ENCODE data around the gene ARMC12. TPM values are rescaled to one million over a fixed set of nuclear protein-coding genes. Genes with fewer than 3 reads are reported as not detected.
A peak's percentile ranks its signal among the peaks of the same experiment; 100 is the strongest.

ARMC12 gene
- total and polyA plus RNA-seq, 4 experiments from 2014 or later, result 0.28 to 1.3 (median 0.69) TPM; not detected in 1

DNA sequence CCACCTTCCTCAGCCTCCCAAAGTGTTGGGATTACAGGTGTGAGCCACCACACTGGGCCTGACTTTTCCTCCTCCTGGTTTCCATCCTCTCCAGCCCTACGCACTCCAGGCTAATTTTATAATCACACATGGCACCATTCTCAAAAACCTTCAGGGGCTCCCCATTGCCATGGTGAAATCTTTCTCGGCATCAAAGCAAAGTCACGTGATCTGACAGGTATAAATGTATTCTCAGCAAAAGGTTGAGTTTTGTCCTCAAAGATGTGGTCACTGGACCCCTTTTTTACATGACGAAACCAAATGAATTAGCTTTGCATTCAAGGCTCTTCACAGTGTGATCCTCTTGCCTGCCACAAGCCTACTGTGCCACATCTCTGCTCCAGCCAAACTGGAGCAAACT is 15.5 kb downstream of the ARMC12 start:
- intact Hi-C loops (cut with micrococcal nuclease), result no loop called here
- Histone ChIP-seq H3K27me3 (ENCODE audit: insufficient read depth, low read length) (no peaks in the 10 kb centered on the region), H3K36me3 (ENCODE audit: insufficient read depth, low read length) (no peaks in the 10 kb centered on the region), H3K4me3 (ENCODE audit: low read length in 2 of 2) (no peak overlapping the region), H3K27ac (ENCODE audit: low read depth, low read length) (no peak overlapping the region), H3K4me1 (ENCODE audit: insufficient read depth, low read length) (no peaks in the 10 kb centered on the region), H3K9me3 (ENCODE audit: control insufficient read depth in 1 of 2, low read length in 2 of 2) (no peaks in the 10 kb centered on the region)
- H3K27ac Mint-ChIP-seq, result no peak overlapping the region
- H3K36me3 Mint-ChIP-seq, result no peaks in the 10 kb centered on the region
- CTCF ChIA-PET (ENCODE audit: partially characterized antibody), result no interaction called here
- peaks cover 0 to 11% (median 4%) of the 10 kb centered on the region in 8 donors for H3K9me3 Mint-ChIP-seq
- POLR2A ChIA-PET (ENCODE audit: partially characterized antibody), result no interaction called here
- no peak overlapping the region for H3K4me3 Mint-ChIP-seq
- H3K27me3 Mint-ChIP-seq, result peaks cover 1 to 3% of the 10 kb centered on the region in 2 donors
- no peaks in the 10 kb centered on the region for H3K4me1 Mint-ChIP-seq
- DNase-seq, result no peak

DNA sequence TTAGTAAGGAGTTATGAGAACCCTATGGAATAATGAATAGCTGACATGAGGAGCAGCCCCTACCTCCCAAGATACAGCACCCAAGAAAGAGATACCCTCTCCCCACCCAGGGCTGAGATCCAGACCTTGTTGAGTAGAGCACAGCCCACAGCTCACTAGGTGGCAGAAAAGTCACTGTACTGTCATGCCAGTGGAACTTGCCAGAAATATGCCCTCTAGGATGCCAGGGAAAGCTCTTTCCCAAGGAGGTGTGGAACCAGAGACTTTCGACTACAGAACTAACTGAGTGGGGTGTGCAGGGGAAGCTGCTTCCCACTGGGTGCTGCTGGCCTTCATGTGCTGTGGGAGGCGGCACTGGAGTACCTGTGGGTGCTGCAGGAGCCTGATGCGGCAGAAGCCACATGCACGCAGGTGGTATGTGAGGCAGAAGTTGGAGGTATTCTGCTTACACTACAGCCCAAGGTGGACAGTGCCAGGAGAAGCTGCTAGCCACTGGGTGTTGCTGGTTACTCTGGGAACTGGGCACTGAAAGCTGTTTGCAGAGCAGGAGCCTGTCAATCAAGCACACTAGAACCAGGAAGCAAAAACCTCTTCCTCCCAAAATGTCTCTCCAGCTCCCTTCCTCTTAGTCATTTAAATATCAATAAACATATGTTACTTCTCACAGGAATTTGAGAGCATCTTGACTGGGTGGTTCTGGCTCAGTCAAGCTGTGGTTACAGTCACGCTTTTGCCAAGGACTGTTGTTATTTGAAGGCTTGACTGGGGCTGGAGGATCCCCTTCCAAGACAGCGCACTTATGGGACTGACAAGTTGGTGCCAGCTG is 17.8 kb downstream of the ARMC12 start:
- ChIA-PET CTCF (ENCODE audit: partially characterized antibody) (interaction anchor here (1.0 to 1.4 kb wide), 3 partner anchors 11 to 202 kb away, joined by 3 read pairs; no protein-coding TSS in a partner anchor), POLR2A (ENCODE audit: partially characterized antibody) (no interaction called here)
- no peak overlapping the region for H3K4me3 ChIP-seq (ENCODE audit: low read length in 2 of 2)

DNA sequence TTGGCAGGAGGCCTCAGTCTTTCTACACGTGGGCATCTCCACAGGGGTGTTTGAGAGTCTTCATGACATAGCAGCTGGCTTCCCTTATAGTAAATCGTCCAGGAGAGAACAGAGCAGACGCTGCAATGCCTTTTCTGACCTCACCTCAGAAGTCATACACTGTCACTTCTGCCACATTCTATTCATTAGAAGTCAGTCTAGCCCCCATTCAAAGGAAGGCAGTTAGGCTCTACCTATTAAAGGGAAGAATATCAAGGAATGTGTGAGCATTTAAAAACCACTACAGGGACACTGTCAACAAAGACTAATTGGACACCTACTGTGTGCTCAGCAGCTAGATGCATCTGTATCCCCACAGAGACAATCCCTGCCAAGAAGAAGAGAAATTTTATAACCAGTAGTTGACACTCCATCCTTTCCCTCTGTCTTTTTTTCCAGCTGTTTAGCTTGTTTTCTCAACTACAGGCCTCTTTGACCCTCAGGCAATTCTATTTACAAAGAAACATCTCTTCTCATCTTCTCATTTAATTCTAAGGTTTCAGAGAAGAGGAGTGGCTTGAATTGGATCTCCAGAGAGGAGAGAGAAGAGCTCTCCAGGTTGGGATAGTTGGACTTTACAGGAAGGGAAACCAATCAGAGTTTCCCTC is 18.6 kb downstream of the ARMC12 start:
- Mint-ChIP-seq H3K4me3 (no peak overlapping the region), H3K27me3 (peaks cover 12 to 18% of the 10 kb centered on the region in 2 donors), H3K4me1 (peaks cover 0 to 2% (median 0%) of the 10 kb centered on the region in 4 donors), H3K36me3 (no peaks in the 10 kb centered on the region), H3K9me3 (no peaks in the 10 kb centered on the region), H3K27ac (no peak overlapping the region)
- no peaks in the 10 kb centered on the region for H3K36me3 ChIP-seq (ENCODE audit: insufficient read depth, low read length)
- no peak overlapping the region for H3K4me3 ChIP-seq (ENCODE audit: low read length in 2 of 2)
- no peaks in the 10 kb centered on the region for H3K4me1 ChIP-seq (ENCODE audit: insufficient read depth, low read length)
- H3K27me3 ChIP-seq (ENCODE audit: insufficient read depth, low read length), result no peaks in the 10 kb centered on the region
- ChIA-PET CTCF (ENCODE audit: partially characterized antibody) (interaction anchor here (1.3 kb wide), 1 partner anchor 16 kb away, joined by 3 read pairs; no protein-coding TSS in a partner anchor), POLR2A (ENCODE audit: partially characterized antibody) (no interaction called here)
- intact Hi-C loops (cut with micrococcal nuclease), result no loop called here
- no peak for DNase-seq
- no peaks in the 10 kb centered on the region for H3K9me3 ChIP-seq (ENCODE audit: control insufficient read depth in 1 of 2, low read length in 2 of 2)
- no peak overlapping the region for H3K27ac ChIP-seq (ENCODE audit: low read depth, low read length)

More for the DNA sequence above, 17.8 kb downstream of the ARMC12 start:
- H3K27me3 ChIP-seq (ENCODE audit: insufficient read depth, low read length), result no peaks in the 10 kb centered on the region
- no peak overlapping the region for H3K4me3 Mint-ChIP-seq
- H3K27ac Mint-ChIP-seq, result peak overlapping the region in 1 of 7 donors; percentile 60
- H3K27ac ChIP-seq (ENCODE audit: low read depth, low read length), result no peak overlapping the region
- no peaks in the 10 kb centered on the region for H3K9me3 ChIP-seq (ENCODE audit: control insufficient read depth in 1 of 2, low read length in 2 of 2)
- peaks cover 0 to 2% (median 0%) of the 10 kb centered on the region in 4 donors for H3K4me1 Mint-ChIP-seq
- H3K27me3 Mint-ChIP-seq, result peaks cover 8 to 13% of the 10 kb centered on the region in 2 donors
- no peaks in the 10 kb centered on the region for H3K36me3 Mint-ChIP-seq
- no peaks in the 10 kb centered on the region for H3K36me3 ChIP-seq (ENCODE audit: insufficient read depth, low read length)
- no peaks in the 10 kb centered on the region for H3K4me1 ChIP-seq (ENCODE audit: insufficient read depth, low read length)
- intact Hi-C loops (cut with micrococcal nuclease), result no loop called here
- DNase-seq, result no peak
- no peaks in the 10 kb centered on the region for H3K9me3 Mint-ChIP-seq

DNA sequence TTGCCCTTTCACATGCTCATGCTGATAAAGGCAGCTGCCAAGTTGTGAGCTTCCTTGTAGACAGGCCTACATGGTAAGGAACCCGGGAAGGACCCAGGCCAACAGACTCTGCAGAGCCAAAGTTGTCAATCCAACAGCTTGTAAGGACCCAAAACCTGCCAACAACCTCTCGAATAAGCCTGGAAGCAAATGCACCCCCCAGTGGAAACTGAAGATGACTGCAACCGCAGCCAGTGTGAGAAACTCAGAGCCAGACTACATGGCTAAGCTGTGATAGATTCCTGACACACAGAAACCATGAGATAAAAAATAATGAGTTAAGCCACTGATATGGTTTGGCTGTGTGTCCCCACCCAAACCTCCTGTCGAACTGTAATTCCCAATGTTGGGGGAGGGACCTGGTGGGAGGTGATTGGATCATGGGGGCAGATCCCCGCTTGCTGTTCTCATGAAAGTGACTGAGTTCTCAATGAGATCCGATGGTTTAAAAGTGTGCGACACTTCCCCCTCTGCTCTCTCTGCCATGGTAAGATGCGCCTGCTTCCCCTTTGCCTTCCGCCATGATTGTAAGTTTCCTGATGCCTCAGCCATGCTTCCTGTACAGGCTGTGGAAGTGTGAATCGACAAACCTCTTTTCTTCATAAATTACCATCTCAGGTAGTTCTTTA is 20.8 kb downstream of the ARMC12 start:
- H3K27ac Mint-ChIP-seq, result no peak overlapping the region
- Histone ChIP-seq H3K4me3 (ENCODE audit: low read length in 2 of 2) (no peak overlapping the region), H3K4me1 (ENCODE audit: insufficient read depth, low read length) (no peaks in the 10 kb centered on the region), H3K27me3 (ENCODE audit: insufficient read depth, low read length) (peaks cover 4% of the 10 kb centered on the region), H3K27ac (ENCODE audit: low read depth, low read length) (no peak overlapping the region), H3K9me3 (ENCODE audit: control insufficient read depth in 1 of 2, low read length in 2 of 2) (no peaks in the 10 kb centered on the region), H3K36me3 (ENCODE audit: insufficient read depth, low read length) (no peaks in the 10 kb centered on the region)
- DNase-seq, result no peak
- peaks cover 18 to 24% of the 10 kb centered on the region in 2 donors for H3K27me3 Mint-ChIP-seq
- no peaks in the 10 kb centered on the region for H3K36me3 Mint-ChIP-seq
- peaks cover 0 to 2% (median 0%) of the 10 kb centered on the region in 4 donors for H3K4me1 Mint-ChIP-seq
- ChIA-PET POLR2A (ENCODE audit: partially characterized antibody) (no interaction called here), CTCF (ENCODE audit: partially characterized antibody) (interaction anchor here (0.8 kb wide), 1 partner anchor 133 kb away, joined by 3 read pairs; no protein-coding TSS in a partner anchor)
- H3K4me3 Mint-ChIP-seq, result no peak overlapping the region
- no peaks in the 10 kb centered on the region for H3K9me3 Mint-ChIP-seq
- intact Hi-C loops (cut with micrococcal nuclease), result no loop called here

DNA sequence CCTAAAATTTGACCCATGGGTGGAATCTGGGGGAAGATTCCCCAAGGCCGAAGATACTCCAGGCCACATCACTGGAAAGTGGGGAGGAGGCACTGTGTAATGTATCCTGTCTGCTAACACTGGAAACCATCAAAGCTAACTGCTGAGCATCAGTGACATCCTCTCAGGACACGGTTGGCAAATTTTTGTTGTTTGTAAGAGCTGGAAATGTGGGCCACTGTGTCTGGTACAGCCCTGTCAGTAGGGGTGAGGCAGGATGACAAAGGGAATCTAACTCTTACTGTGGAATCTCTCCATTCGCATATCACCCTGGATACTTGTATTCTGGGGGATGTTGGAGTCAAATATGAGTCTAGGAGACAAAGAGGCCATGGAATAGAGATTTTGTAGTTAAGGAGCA is 22.6 kb downstream of the ARMC12 start:
- peaks cover 11% of the 10 kb centered on the region for H3K27me3 ChIP-seq (ENCODE audit: insufficient read depth, low read length)
- no peak for DNase-seq
- POLR2A ChIA-PET (ENCODE audit: partially characterized antibody), result no interaction called here
- no peaks in the 10 kb centered on the region for H3K36me3 ChIP-seq (ENCODE audit: insufficient read depth, low read length)
- no peak overlapping the region for H3K27ac Mint-ChIP-seq
- no peaks in the 10 kb centered on the region for H3K9me3 Mint-ChIP-seq
- no peak overlapping the region for H3K4me3 Mint-ChIP-seq
- CTCF ChIA-PET (ENCODE audit: partially characterized antibody), result interaction anchor here (1.2 kb wide), 1 partner anchor 528 kb away, joined by 3 read pairs; no protein-coding TSS in a partner anchor
- no peak overlapping the region for H3K27ac ChIP-seq (ENCODE audit: low read depth, low read length)
- H3K4me3 ChIP-seq (ENCODE audit: low read length in 2 of 2), result no peak overlapping the region
- no peaks in the 10 kb centered on the region for H3K36me3 Mint-ChIP-seq
- H3K9me3 ChIP-seq (ENCODE audit: control insufficient read depth in 1 of 2, low read length in 2 of 2), result no peaks in the 10 kb centered on the region
- peaks cover 33 to 40% of the 10 kb centered on the region in 2 donors for H3K27me3 Mint-ChIP-seq
- H3K4me1 ChIP-seq (ENCODE audit: insufficient read depth, low read length), result no peaks in the 10 kb centered on the region
- intact Hi-C loops (cut with micrococcal nuclease), result no loop called here
- peaks cover 0 to 6% (median 2%) of the 10 kb centered on the region in 4 donors for H3K4me1 Mint-ChIP-seq

DNA sequence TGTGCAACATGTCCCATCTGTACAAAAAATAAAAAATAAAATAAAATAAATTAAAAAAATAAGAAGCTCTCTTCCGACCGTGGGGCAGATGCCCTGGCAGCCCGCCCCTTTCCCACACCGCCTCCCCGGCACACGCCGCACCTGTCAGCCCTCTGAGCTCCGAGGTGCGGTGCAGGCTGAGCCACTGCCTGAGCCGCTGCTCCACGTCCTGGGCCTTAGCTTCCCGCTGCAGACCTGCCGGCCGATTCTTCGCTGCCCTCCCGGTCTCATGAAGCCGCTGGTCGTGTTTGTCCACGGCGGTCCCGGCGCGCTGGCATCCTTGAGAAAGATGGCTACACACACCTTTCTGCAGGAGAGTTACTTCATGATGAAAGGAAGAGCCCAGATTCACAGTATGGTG is 28.9 kb downstream of the ARMC12 start:
- DNase-seq, result no peak
- ChIA-PET CTCF (ENCODE audit: partially characterized antibody) (no interaction called here), POLR2A (ENCODE audit: partially characterized antibody) (no interaction called here)
- Mint-ChIP-seq H3K9me3 (peaks cover 0 to 2% (median 0%) of the 10 kb centered on the region in 8 donors), H3K36me3 (no peaks in the 10 kb centered on the region), H3K27me3 (peaks cover 18 to 27% of the 10 kb centered on the region in 2 donors), H3K4me3 (no peak overlapping the region), H3K27ac (no peak overlapping the region), H3K4me1 (peaks cover 0 to 4% (median 2%) of the 10 kb centered on the region in 4 donors)
- no peaks in the 10 kb centered on the region for H3K4me1 ChIP-seq (ENCODE audit: insufficient read depth, low read length)
- no peak overlapping the region for H3K27ac ChIP-seq (ENCODE audit: low read depth, low read length)
- no peak overlapping the region for H3K4me3 ChIP-seq (ENCODE audit: low read length in 2 of 2)
- H3K27me3 ChIP-seq (ENCODE audit: insufficient read depth, low read length), result peaks cover 11% of the 10 kb centered on the region
- H3K9me3 ChIP-seq (ENCODE audit: control insufficient read depth in 1 of 2, low read length in 2 of 2), result no peaks in the 10 kb centered on the region
- H3K36me3 ChIP-seq (ENCODE audit: insufficient read depth, low read length), result no peaks in the 10 kb centered on the region
- intact Hi-C loops (cut with micrococcal nuclease), result no loop called here

DNA sequence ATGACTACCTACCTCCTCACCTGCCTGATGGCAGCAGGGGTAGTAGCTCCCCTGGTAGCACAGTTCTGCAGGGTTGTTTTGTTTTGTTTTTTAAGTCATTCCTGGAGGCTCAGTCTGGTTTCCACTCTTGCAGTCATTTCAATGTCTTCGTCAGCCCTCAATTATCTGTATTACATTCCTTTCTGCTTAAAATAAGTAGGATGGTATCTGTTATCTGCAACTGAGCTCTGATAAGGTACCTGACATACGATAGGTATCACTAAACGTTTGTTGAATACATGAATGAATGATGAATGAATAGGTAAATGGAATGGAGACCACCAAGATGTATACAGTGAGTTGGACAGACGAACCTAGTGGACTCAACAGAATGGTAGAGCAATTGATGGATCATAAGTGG is 32.4 kb downstream of the ARMC12 start:
- no peaks in the 10 kb centered on the region for H3K36me3 Mint-ChIP-seq
- no peaks in the 10 kb centered on the region for H3K27me3 ChIP-seq (ENCODE audit: insufficient read depth, low read length)
- no peaks in the 10 kb centered on the region for H3K4me1 ChIP-seq (ENCODE audit: insufficient read depth, low read length)
- POLR2A ChIA-PET (ENCODE audit: partially characterized antibody), result interaction anchor here (0.5 kb wide), 1 partner anchor 262 kb away, joined by 3 read pairs; no protein-coding TSS in a partner anchor
- H3K27ac Mint-ChIP-seq, result no peak overlapping the region
- intact Hi-C loops (cut with micrococcal nuclease), result no loop called here
- no peak overlapping the region for H3K4me3 ChIP-seq (ENCODE audit: low read length in 2 of 2)
- H3K9me3 ChIP-seq (ENCODE audit: control insufficient read depth in 1 of 2, low read length in 2 of 2), result no peaks in the 10 kb centered on the region
- no peaks in the 10 kb centered on the region for H3K36me3 ChIP-seq (ENCODE audit: insufficient read depth, low read length)
- peaks cover 0 to 2% (median 0%) of the 10 kb centered on the region in 8 donors for H3K9me3 Mint-ChIP-seq
- CTCF ChIA-PET (ENCODE audit: partially characterized antibody), result no interaction called here
- peaks cover 1 to 8% of the 10 kb centered on the region in 2 donors for H3K27me3 Mint-ChIP-seq
- no peak for DNase-seq
- no peak overlapping the region for H3K4me3 Mint-ChIP-seq
- peaks cover 0 to 1% (median under 1%) of the 10 kb centered on the region in 4 donors for H3K4me1 Mint-ChIP-seq
- H3K27ac ChIP-seq (ENCODE audit: low read depth, low read length), result no peak overlapping the region
